ENCODE measurements around the gene ABTB2. TPM values are rescaled to one million over a fixed set of nuclear protein-coding genes. Genes with fewer than 3 reads are reported as not detected.

The ABTB2 gene
- total RNA-seq, 2 experiments from 2014 or later = 2.4 to 2.5 TPM

GRCh38 chr11:34274712-34275398 is 83.0 kb downstream of the ABTB2 start:
- ChIA-PET CTCF (no interaction called here), POLR2A (no interaction called here)
- Mint-ChIP-seq H3K27me3 (no peaks in the 10 kb centered on the region), H3K4me1 (ENCODE audit: low read depth) (peaks cover 12% of the 10 kb centered on the region), H3K4me3 (no peak overlapping the region), H3K36me3 (ENCODE audit: low read depth) (no peaks in the 10 kb centered on the region), H3K9me3 (no peaks in the 10 kb centered on the region), H3K27ac (no peak overlapping the region)
- intact Hi-C loops (cut with micrococcal nuclease) = no loop called here
- ATAC-seq (no peak), DNase-seq (no peak)
- no peak for TF ChIP-seq CTCF (IDR thresholded peaks at IDR 0.05)

DNA sequence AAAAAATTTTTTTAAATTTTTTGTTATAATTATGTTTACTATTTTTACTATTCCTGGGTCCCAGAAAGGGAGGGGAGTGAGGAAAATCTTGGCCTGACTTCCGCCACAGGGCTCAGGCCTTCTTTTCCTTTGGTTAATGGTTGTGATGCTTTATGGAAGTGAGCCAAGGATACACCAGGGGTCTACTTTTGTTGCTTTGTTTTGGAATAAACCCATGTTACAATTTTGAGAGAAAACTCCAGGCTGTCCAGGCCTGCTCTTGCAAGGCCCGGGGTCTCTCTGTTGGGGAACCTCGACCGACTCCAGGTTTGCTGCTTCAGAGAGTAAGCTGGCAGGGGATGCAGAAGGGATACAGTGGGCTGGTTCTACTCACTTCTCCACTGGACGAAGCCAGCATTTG is 84.7 kb downstream of the ABTB2 start:
- DNase-seq (no peak), ATAC-seq (no peak)
- no peak for TF ChIP-seq CTCF (IDR thresholded peaks at IDR 0.05)
- Mint-ChIP-seq H3K4me3 (no peak overlapping the region), H3K27me3 (no peaks in the 10 kb centered on the region), H3K27ac (no peak overlapping the region), H3K9me3 (no peaks in the 10 kb centered on the region), H3K36me3 (ENCODE audit: low read depth) (no peaks in the 10 kb centered on the region), H3K4me1 (ENCODE audit: low read depth) (peaks cover 12% of the 10 kb centered on the region)
- intact Hi-C loops (cut with micrococcal nuclease) = no loop called here
- CTCF ChIA-PET = interaction anchor here (0.5 kb wide), 1 partner anchor 196 kb away, joined by 3 read pairs; no protein-coding TSS in a partner anchor
- POLR2A ChIA-PET = interaction anchor here (0.6 kb wide), 1 partner anchor 54 kb away, joined by 3 read pairs; no protein-coding TSS in a partner anchor

DNA sequence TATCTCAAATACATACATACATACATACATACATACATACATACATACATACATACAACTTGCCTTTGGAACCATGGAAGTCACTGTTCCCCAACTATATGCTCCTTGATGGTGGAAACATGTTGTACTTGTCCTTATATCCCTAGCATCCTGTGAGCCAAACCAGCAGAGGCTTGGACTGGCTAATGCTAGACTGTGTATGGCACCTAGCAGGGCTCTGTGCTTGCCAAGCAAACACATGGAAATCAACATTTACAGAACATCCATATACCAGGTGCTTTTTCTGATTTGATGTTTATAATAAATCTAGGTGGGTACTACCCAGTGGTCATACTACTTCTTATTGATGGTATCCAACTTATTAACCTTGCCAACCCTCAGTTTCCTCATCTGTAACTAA is 86.1 kb downstream of the ABTB2 start:
- Mint-ChIP-seq H3K27ac (no peak overlapping the region), H3K9me3 (no peaks in the 10 kb centered on the region), H3K27me3 (no peaks in the 10 kb centered on the region), H3K4me3 (no peak overlapping the region), H3K4me1 (ENCODE audit: low read depth) (peaks cover 12% of the 10 kb centered on the region), H3K36me3 (ENCODE audit: low read depth) (no peaks in the 10 kb centered on the region)
- ATAC-seq (no peak), DNase-seq (no peak)
- TF ChIP-seq CTCF (IDR thresholded peaks at IDR 0.05) = no peak
- intact Hi-C loops (cut with micrococcal nuclease) = no loop called here
- ChIA-PET POLR2A (no interaction called here), CTCF (interaction anchor here (1.1 kb wide), 1 partner anchor 9 kb away, joined by 4 read pairs; no protein-coding TSS in a partner anchor)

GRCh38 chr11:34270711-34271110 is 87.1 kb downstream of the ABTB2 start:
- peaks cover 10% of the 10 kb centered on the region for H3K4me1 Mint-ChIP-seq (ENCODE audit: low read depth)
- CTCF ChIA-PET = interaction anchor here (1.1 kb wide), 1 partner anchor 8 kb away, joined by 4 read pairs; no protein-coding TSS in a partner anchor

More at GRCh38 chr11:34270711-34271110, 87.1 kb downstream of the ABTB2 start:
- POLR2A ChIA-PET = no interaction called here
- no peak overlapping the region for H3K27ac Mint-ChIP-seq
- H3K27me3 Mint-ChIP-seq = no peaks in the 10 kb centered on the region
- no peak overlapping the region for H3K4me3 Mint-ChIP-seq
- intact Hi-C loops (cut with micrococcal nuclease) = no loop called here
- DNase-seq = no peak
- H3K9me3 Mint-ChIP-seq = no peaks in the 10 kb centered on the region
- no peak for TF ChIP-seq CTCF (IDR thresholded peaks at IDR 0.05)
- ATAC-seq = no peak
- H3K36me3 Mint-ChIP-seq (ENCODE audit: low read depth) = no peaks in the 10 kb centered on the region

Measured in activated CD8-positive, alpha-beta T cell treated with anti-CD3 and anti-CD28 coated beads for 36 hours (primary cell).